ENCODE measurements around the gene SLF2.

DNA sequence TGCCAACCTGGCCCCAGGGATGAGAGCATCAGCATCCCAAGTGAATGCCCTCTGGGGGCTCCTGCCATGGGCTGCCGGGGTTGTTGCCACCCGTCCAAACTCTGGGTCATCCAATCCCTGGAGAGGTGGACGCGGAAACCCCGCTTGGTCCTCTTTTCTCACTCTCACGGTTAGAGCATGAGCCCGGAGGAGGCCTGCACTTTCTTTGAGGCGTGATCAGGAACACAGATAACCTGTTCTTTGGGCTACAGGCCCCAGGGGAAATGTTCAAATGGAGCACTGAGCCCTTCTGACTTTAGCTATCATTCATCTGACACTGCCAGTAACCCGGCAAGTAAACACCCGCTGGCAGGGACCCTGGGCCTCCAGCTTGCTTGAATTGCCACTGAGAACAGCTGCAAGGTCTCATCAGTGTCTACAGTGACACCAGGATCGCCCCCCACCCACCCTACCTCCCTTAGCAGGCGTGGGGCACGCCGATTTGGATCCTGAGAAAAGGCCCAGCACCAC lies 29.4 kb upstream of the SLF2 start:
- TF ChIP-seq ZBTB1 (CRISPR knock-in tag; IDR thresholded peaks at IDR 0.05; ENCODE audit: borderline replicate concordance) (no peak), CTCF (CRISPR knock-in tag; IDR thresholded peaks at IDR 0.05) (no peak), HDAC6 (IDR thresholded peaks at IDR 0.05; ENCODE audit: low read depth, low read length) (no peak), FOXC1 (CRISPR knock-in tag; IDR thresholded peaks at IDR 0.05; ENCODE audit: borderline replicate concordance) (no peak), MYNN (CRISPR knock-in tag; IDR thresholded peaks at IDR 0.05; ENCODE audit: low read depth) (no peak), FOXA1 (IDR thresholded peaks at IDR 0.05) (no peak), FOXA1 (CRISPR knock-in tag; IDR thresholded peaks at IDR 0.05) (peak; percentile 55; the same call in 1 of the 2 replicates), GATAD1 (CRISPR knock-in tag; IDR thresholded peaks at IDR 0.05) (no peak), ZFYVE20 (CRISPR knock-in tag; IDR thresholded peaks at IDR 0.05; ENCODE audit: borderline replicate concordance, low read depth) (no peak), POLR2AphosphoS5 (IDR thresholded peaks at IDR 0.05; ENCODE audit: low read depth, low read length) (no peak), ZIK1 (CRISPR knock-in tag; IDR thresholded peaks at IDR 0.05; ENCODE audit: borderline replicate concordance, low read depth) (no peak), SRF (IDR thresholded peaks at IDR 0.05; ENCODE audit: low read depth, low read length) (no peak), FOXJ3 (CRISPR knock-in tag; IDR thresholded peaks at IDR 0.05; ENCODE audit: borderline replicate concordance) (0 out of 2 replicates have a peak, but pooled peaks have one; percentile 10)
- TF ChIP-seq, protein P1, sequence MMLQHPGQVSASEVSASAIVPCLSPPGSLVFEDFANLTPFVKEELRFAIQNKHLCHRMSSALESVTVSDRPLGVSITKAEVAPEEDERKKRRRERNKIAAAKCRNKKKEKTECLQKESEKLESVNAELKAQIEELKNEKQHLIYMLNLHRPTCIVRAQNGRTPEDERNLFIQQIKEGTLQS (CRISPR knock-in tag; IDR thresholded peaks at IDR 0.05): no peak
- TF ChIP-seq, protein P2, sequence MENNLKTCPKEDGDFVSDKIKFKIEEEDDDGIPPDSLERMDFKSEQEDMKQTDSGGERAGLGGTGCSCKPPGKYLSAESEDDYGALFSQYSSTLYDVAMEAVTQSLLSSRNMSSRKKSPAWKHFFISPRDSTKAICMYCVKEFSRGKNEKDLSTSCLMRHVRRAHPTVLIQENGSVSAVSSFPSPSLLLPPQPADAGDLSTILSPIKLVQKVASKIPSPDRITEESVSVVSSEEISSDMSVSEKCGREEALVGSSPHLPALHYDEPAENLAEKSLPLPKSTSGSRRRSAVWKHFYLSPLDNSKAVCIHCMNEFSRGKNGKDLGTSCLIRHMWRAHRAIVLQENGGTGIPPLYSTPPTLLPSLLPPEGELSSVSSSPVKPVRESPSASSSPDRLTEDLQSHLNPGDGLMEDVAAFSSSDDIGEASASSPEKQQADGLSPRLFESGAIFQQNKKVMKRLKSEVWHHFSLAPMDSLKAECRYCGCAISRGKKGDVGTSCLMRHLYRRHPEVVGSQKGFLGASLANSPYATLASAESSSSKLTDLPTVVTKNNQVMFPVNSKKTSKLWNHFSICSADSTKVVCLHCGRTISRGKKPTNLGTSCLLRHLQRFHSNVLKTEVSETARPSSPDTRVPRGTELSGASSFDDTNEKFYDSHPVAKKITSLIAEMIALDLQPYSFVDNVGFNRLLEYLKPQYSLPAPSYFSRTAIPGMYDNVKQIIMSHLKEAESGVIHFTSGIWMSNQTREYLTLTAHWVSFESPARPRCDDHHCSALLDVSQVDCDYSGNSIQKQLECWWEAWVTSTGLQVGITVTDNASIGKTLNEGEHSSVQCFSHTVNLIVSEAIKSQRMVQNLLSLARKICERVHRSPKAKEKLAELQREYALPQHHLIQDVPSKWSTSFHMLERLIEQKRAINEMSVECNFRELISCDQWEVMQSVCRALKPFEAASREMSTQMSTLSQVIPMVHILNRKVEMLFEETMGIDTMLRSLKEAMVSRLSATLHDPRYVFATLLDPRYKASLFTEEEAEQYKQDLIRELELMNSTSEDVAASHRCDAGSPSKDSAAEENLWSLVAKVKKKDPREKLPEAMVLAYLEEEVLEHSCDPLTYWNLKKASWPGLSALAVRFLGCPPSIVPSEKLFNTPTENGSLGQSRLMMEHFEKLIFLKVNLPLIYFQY (CRISPR knock-in tag; IDR thresholded peaks at IDR 0.05; ENCODE audit: borderline replicate concordance): no peak

All from HepG2 (cell line).